Caco-2 (cell line): ENCODE results near the gene FMN1. TPM values are rescaled to one million over a fixed set of nuclear protein-coding genes. Genes with fewer than 3 reads are reported as not detected.

Experiments used
- BruUV-seq: library from RNA; stranded (reverse); fragments of 400-500 nt; replicated peaks from 2 replicates; lab custom pipeline; 2021; lab: Mats Ljungman, UMichigan
- CTCF ChIA-PET: fragments of 300-600 bp; sonication (Branson Sonifier 250); formaldehyde crosslinking; loops from one replicate; lab custom pipeline; 2022; ENCODE audit warnings: antibody characterized with exemption; lab: Charles Lee
- POLR2A ChIA-PET: fragments of 300-600 bp; sonication (Branson Sonifier 250); formaldehyde crosslinking; loops from one replicate; lab custom pipeline; 2022; ENCODE audit warnings: antibody characterized with exemption; lab: Charles Lee
- DNase-seq, 2 experiments: peaks; one replicate each; pipeline versions ENCODE4 v3.0.0 to v3.0.0-alpha.2; 2020 to 2022
- H3K27me3 ChIP-seq: replicated peaks from 2 replicates; pipeline ENCODE4 v1.6.0; 2011; ENCODE audit warnings: low read length; ENCODE audit not compliant: control insufficient read depth, insufficient read depth
- H3K36me3 ChIP-seq: 2 replicates; pipeline ENCODE4 v1.5.1; 2011; ENCODE audit warnings: low read length; ENCODE audit not compliant: control insufficient read depth, insufficient read depth
- H3K4me1 ChIP-seq: fragments of 250-450 bp; sonication (Bioruptor Pico); 2 replicates; pipeline ENCODE4 v1.5.1; 2020; ENCODE audit warnings: mild to moderate bottlenecking
- H3K4me3 ChIP-seq: 2 replicates; pipeline ENCODE4 v1.5.1; 2011; ENCODE audit warnings: low read depth, mild to moderate bottlenecking, control low read depth, low read length
- H3K9me3 ChIP-seq: fragments of 250-450 bp; sonication (Bioruptor Pico); 2 replicates; pipeline ENCODE4 v1.5.1; 2020; ENCODE audit warnings: mild to moderate bottlenecking, moderate library complexity
- H3K27ac Mint-ChIP-seq: one replicate; pipeline ENCODE4 v1.8.0; 2022; ENCODE audit warnings: mixed read lengths; ENCODE audit not compliant: unreplicated experiment
- H3K27me3 Mint-ChIP-seq: one replicate; pipeline ENCODE4 v1.8.0; 2022; ENCODE audit warnings: mixed read lengths; ENCODE audit not compliant: insufficient read depth, unreplicated experiment
- H3K36me3 Mint-ChIP-seq: one replicate; pipeline ENCODE4 v1.8.0; 2022; ENCODE audit warnings: mild to moderate bottlenecking, mixed read lengths; ENCODE audit not compliant: insufficient read depth, unreplicated experiment
- H3K4me1 Mint-ChIP-seq: one replicate; pipeline ENCODE4 v1.8.0; 2022; ENCODE audit warnings: low read depth, mixed read lengths; ENCODE audit not compliant: unreplicated experiment
- H3K4me3 Mint-ChIP-seq: one replicate; pipeline ENCODE4 v1.8.0; 2022; ENCODE audit warnings: mild to moderate bottlenecking, moderate library complexity, mixed read lengths; ENCODE audit not compliant: unreplicated experiment
- H3K9me3 Mint-ChIP-seq: one replicate; pipeline ENCODE4 v1.8.0; 2022; ENCODE audit warnings: mixed read lengths; ENCODE audit not compliant: unreplicated experiment
- CTCF ChIP-seq, 2 experiments: fragments of 200-600 bp in 1 of 2; IDR thresholded peaks; 1 replicate in 1 of 2; 2 replicates in 1 of 2; pipeline versions ENCODE4 v1.5.1 to v1.8.0; 2011 to 2022; ENCODE audit warnings: antibody characterized with exemption in 1 of 2, control low read depth in 1 of 2, inconsistent platforms in 1 of 2, low read depth in 1 of 2, low read length in 1 of 2, mild to moderate bottlenecking in 1 of 2, moderate library complexity in 1 of 2; ENCODE audit not compliant: insufficient read depth in 1 of 2, severe bottlenecking in 1 of 2, unreplicated experiment in 1 of 2
- intact Hi-C: fragments of 100-400 bp; cut with micrococcal nuclease; formaldehyde crosslinking; loops from one replicate; pipeline ENCODE4 v1.10.0; 2022; ENCODE audit not compliant: unreplicated experiment
- total RNA-seq: library from RNA; stranded (reverse); gene quantifications from 2 replicates; pipeline ENCODE4 v1.2.3, GENCODE V29; 2022

Gene FMN1
- total RNA-seq, 1 experiment from 2014 or later: 1.6 TPM

GRCh38 chr15:32878869-32879805 lies 315.4 kb downstream of the FMN1 start:
- H3K27ac Mint-ChIP-seq: no peak overlapping the region
- BruUV-seq: no TSS peak
- CTCF ChIA-PET: no interaction called here
- H3K36me3 ChIP-seq: no peaks in the 10 kb centered on the region
- no peaks in the 10 kb centered on the region for H3K4me1 ChIP-seq
- no peak overlapping the region for H3K4me3 Mint-ChIP-seq
- no peak for TF ChIP-seq CTCF (IDR thresholded peaks at IDR 0.05; ENCODE audit: insufficient read depth in 1 of 2, low read depth in 1 of 2, low read length in 1 of 2, severe bottlenecking in 1 of 2, unreplicated experiment in 1 of 2)
- no peaks in the 10 kb centered on the region for H3K9me3 ChIP-seq
- no peaks in the 10 kb centered on the region for H3K4me1 Mint-ChIP-seq
- no peak for DNase-seq
- H3K4me3 ChIP-seq: no peak overlapping the region
- no peaks in the 10 kb centered on the region for H3K9me3 Mint-ChIP-seq
- intact Hi-C loops: no loop called here
- no peaks in the 10 kb centered on the region for H3K27me3 ChIP-seq
- H3K36me3 Mint-ChIP-seq: no peaks in the 10 kb centered on the region
- POLR2A ChIA-PET: no interaction called here
- H3K27me3 Mint-ChIP-seq: peaks cover 5% of the 10 kb centered on the region

- H3K36me3 Mint-ChIP-seq: no peaks in the 10 kb centered on the region
- no TSS peak for BruUV-seq
- Histone ChIP-seq H3K4me1 (no peaks in the 10 kb centered on the region), H3K36me3 (no peaks in the 10 kb centered on the region), H3K9me3 (no peaks in the 10 kb centered on the region), H3K27me3 (no peaks in the 10 kb centered on the region), H3K4me3 (no peak overlapping the region)
- no peak for DNase-seq
- H3K27ac Mint-ChIP-seq: no peak overlapping the region
- peaks cover 5% of the 10 kb centered on the region for H3K27me3 Mint-ChIP-seq
- no peak overlapping the region for H3K4me3 Mint-ChIP-seq
- no peaks in the 10 kb centered on the region for H3K9me3 Mint-ChIP-seq
- ChIA-PET CTCF (interaction anchor here (0.5 kb wide), 1 partner anchor 112 kb away, joined by 4 read pairs; no protein-coding TSS in a partner anchor), POLR2A (no interaction called here)
- H3K4me1 Mint-ChIP-seq: no peaks in the 10 kb centered on the region
- intact Hi-C loops: no loop called here
- TF ChIP-seq CTCF (IDR thresholded peaks at IDR 0.05; ENCODE audit: insufficient read depth in 1 of 2, low read depth in 1 of 2, low read length in 1 of 2, severe bottlenecking in 1 of 2, unreplicated experiment in 1 of 2): no peak
These were observed 316.2 kb downstream of the FMN1 start for GRCh38 chr15:32878342-32878741.

GRCh38 chr15:32877252-32878019 lies 317.1 kb downstream of the FMN1 start:
- DNase-seq: no peak
- ChIA-PET POLR2A (no interaction called here), CTCF (no interaction called here)
- Histone ChIP-seq H3K27me3 (no peaks in the 10 kb centered on the region), H3K4me3 (no peak overlapping the region), H3K9me3 (no peaks in the 10 kb centered on the region), H3K4me1 (no peaks in the 10 kb centered on the region), H3K36me3 (no peaks in the 10 kb centered on the region)
- TF ChIP-seq CTCF (IDR thresholded peaks at IDR 0.05; ENCODE audit: insufficient read depth in 1 of 2, low read depth in 1 of 2, low read length in 1 of 2, severe bottlenecking in 1 of 2, unreplicated experiment in 1 of 2): no peak
- no peaks in the 10 kb centered on the region for H3K4me1 Mint-ChIP-seq
- peaks cover 5% of the 10 kb centered on the region for H3K27me3 Mint-ChIP-seq
- BruUV-seq: no TSS peak
- H3K27ac Mint-ChIP-seq: no peak overlapping the region
- no peaks in the 10 kb centered on the region for H3K9me3 Mint-ChIP-seq
- H3K36me3 Mint-ChIP-seq: no peaks in the 10 kb centered on the region
- intact Hi-C loops: no loop called here
- no peak overlapping the region for H3K4me3 Mint-ChIP-seq
